HepG2 (cell line): Measurements from ENCODE around the gene STMN3. TPM values are rescaled to one million over a fixed set of nuclear protein-coding genes. Genes with fewer than 3 reads are reported as not detected.

Experiments
- AFF4 ChIP-seq: sonication (generic); formaldehyde crosslinking; IDR thresholded peaks from 2 replicates; pipeline ENCODE4 v1.4.0; 2020; ENCODE audit warnings: missing genetic modification reagents
- CERS6 ChIP-seq: sonication (generic); formaldehyde crosslinking; IDR thresholded peaks from 2 replicates; pipeline ENCODE4 v1.5.0; 2020; ENCODE audit warnings: missing genetic modification reagents
- ETS1 ChIP-seq: sonication (generic); formaldehyde crosslinking; IDR thresholded peaks from 2 replicates; pipeline ENCODE4 v1.4.0; 2020; ENCODE audit warnings: missing genetic modification reagents
- GATA4 ChIP-seq: sonication (generic); IDR thresholded peaks from 2 replicates; pipeline ENCODE4 v1.6.1; 2016; ENCODE audit warnings: antibody characterized with exemption, low read depth, borderline replicate concordance
- HMG20B ChIP-seq: conservative IDR thresholded peaks from 2 replicates; pipeline ENCODE4 v1.6.1; 2016; ENCODE audit warnings: missing genetic modification reagents, missing compliant biosample characterization
- IRF2 ChIP-seq: IDR thresholded peaks from 2 replicates; pipeline ENCODE4 v1.6.1; 2018; ENCODE audit warnings: missing genetic modification reagents, missing compliant biosample characterization
- MYC ChIP-seq: sonication (generic); formaldehyde crosslinking; IDR thresholded peaks from 2 replicates; pipeline ENCODE4 v1.9.0; 2021; ENCODE audit warnings: missing genetic modification reagents, borderline replicate concordance
- NCOR1 ChIP-seq: fragments of 200-600 bp; sonication (generic); IDR thresholded peaks from 2 replicates; pipeline ENCODE4 v1.7.0; 2017; ENCODE audit warnings: antibody characterized with exemption, low read length, borderline replicate concordance
- POGK ChIP-seq: sonication (generic); formaldehyde crosslinking; conservative IDR thresholded peaks from 2 replicates; pipeline ENCODE4 v1.8.0; 2022; ENCODE audit warnings: mild to moderate bottlenecking, moderate library complexity, missing genetic modification reagents
- PRDM4 ChIP-seq: sonication (generic); formaldehyde crosslinking; IDR thresholded peaks from 2 replicates; pipeline ENCODE4 v1.9.0; 2021; ENCODE audit warnings: missing genetic modification reagents, borderline replicate concordance
- TBL1XR1 ChIP-seq: fragments of 150-350 bp; IDR thresholded peaks from 2 replicates; pipeline ENCODE4 v1.6.1; 2014; ENCODE audit warnings: borderline replicate concordance, low read length; ENCODE audit not compliant: partially characterized antibody
- ZBTB38 ChIP-seq: sonication (generic); formaldehyde crosslinking; IDR thresholded peaks from 2 replicates; pipeline ENCODE4 v1.5.1; 2020; ENCODE audit warnings: mild to moderate bottlenecking, missing genetic modification reagents
- ZBTB8A ChIP-seq: sonication (generic); formaldehyde crosslinking; IDR thresholded peaks from 2 replicates; pipeline ENCODE4 v1.4.0; 2020; ENCODE audit warnings: mild to moderate bottlenecking, low read depth, missing genetic modification reagents, borderline replicate concordance
- ZNF326 ChIP-seq: sonication (generic); formaldehyde crosslinking; IDR thresholded peaks from 2 replicates; pipeline ENCODE4 v1.4.0; 2020; ENCODE audit warnings: missing genetic modification reagents, borderline replicate concordance
- ZNF510 ChIP-seq: sonication (generic); formaldehyde crosslinking; IDR thresholded peaks from 2 replicates; pipeline ENCODE4 v1.4.0; 2020; ENCODE audit warnings: low read depth, mild to moderate bottlenecking, missing genetic modification reagents
- ZNF784 ChIP-seq: sonication (generic); formaldehyde crosslinking; IDR thresholded peaks from 2 replicates; pipeline ENCODE4 v1.5.1; 2020; ENCODE audit warnings: missing genetic modification reagents, mild to moderate bottlenecking, borderline replicate concordance
- ZNF792 ChIP-seq: IDR thresholded peaks from 2 replicates; pipeline ENCODE4 v1.6.1; 2016
- ZNF83 ChIP-seq: sonication (generic); formaldehyde crosslinking; IDR thresholded peaks from 2 replicates; pipeline ENCODE4 v1.4.0; 2020; ENCODE audit warnings: missing genetic modification reagents, mild to moderate bottlenecking, borderline replicate concordance
- ZNF839 ChIP-seq: sonication (generic); formaldehyde crosslinking; IDR thresholded peaks from 2 replicates; pipeline ENCODE4 v1.4.0; 2020; ENCODE audit warnings: missing genetic modification reagents, mild to moderate bottlenecking, borderline replicate concordance
- polyA plus RNA-seq, 8 experiments: library from polyadenylated mRNA; depleted of rRNA in 3 of 8; stranded (reverse) in 7 of 8; unstranded in 1 of 8; fragments of >200 nt; fragmentation: Illumina TruSeq in 4 of 8; extraction: Trizol in 4 of 8; gene quantifications; 2 replicates each; pipeline versions ENCODE4 v1.2.1 to v1.2.3, GENCODE V29; 2011 to 2016; ENCODE audit warnings: low read depth in 4 of 8, missing spikeins in 1 of 8, mixed read lengths in 1 of 8; ENCODE audit not compliant: insufficient read depth in 1 of 8
- total RNA-seq, 5 experiments: library from RNA; depleted of rRNA; stranded (reverse); fragments of >200 nt; fragmentation: Illumina TruSeq; extraction: Trizol; gene quantifications; 2 replicates each; pipeline ENCODE4 v1.2.3, GENCODE V29; 2016; ENCODE audit warnings: low read depth in 1 of 5

The STMN3 gene
- total and polyA plus RNA-seq, 2 of the 13 experiments (the other 11 are each of a cell fraction or from before 2014, with no cell fraction given): 21.0 to 48.3 TPM

GRCh38 chr20:63658749-63659187, 5.5 kb upstream of the STMN3 start (continued):
- no peak for TF ChIP-seq ZNF792 (CRISPR knock-in tag)
- TF ChIP-seq GATA4: no peak
- no peak for TF ChIP-seq ZNF326 (CRISPR knock-in tag)
- TF ChIP-seq POGK (CRISPR knock-in tag): no peak
- TF ChIP-seq ZBTB38 (CRISPR knock-in tag): no peak
- TF ChIP-seq ZNF784: no peak
- TF ChIP-seq NCOR1: no peak
- TF ChIP-seq IRF2 (CRISPR knock-in tag): no peak
- no peak for TF ChIP-seq ETS1 (CRISPR knock-in tag)
- peak; percentile 44; the same call in 1 of the 2 replicates for TF ChIP-seq ZNF83 (CRISPR knock-in tag)
- no peak for TF ChIP-seq TBL1XR1
- TF ChIP-seq ZNF839 (CRISPR knock-in tag): no peak
- TF ChIP-seq HMG20B (CRISPR knock-in tag): no peak
- TF ChIP-seq MYC (CRISPR knock-in tag): no peak
- no peak for TF ChIP-seq AFF4
- peak; percentile 54; the same call in 1 of the 2 replicates for TF ChIP-seq ZBTB8A (CRISPR knock-in tag)
- TF ChIP-seq CERS6 (CRISPR knock-in tag): no peak
- TF ChIP-seq ZNF510 (CRISPR knock-in tag): no peak; the same call in 1 of the 2 replicates
- no peak for TF ChIP-seq PRDM4 (CRISPR knock-in tag)
